Fibroblast of mammary gland (primary cell): ENCODE data around the gene DSCAML1.

Source experiments
- DNase-seq: peaks from one replicate; pipeline ENCODE4 v3.0.0-alpha.2; 2010; ENCODE audit warnings: low read depth
- H3K4me3 ChIP-seq: 2 replicates; pipeline ENCODE4 v1.5.1; 2011; ENCODE audit warnings: low read depth, mild to moderate bottlenecking, low read length, moderate library complexity; ENCODE audit not compliant: control insufficient read depth
- CTCF ChIP-seq: conservative IDR thresholded peaks from 2 replicates; pipeline ENCODE4 v1.5.1; 2011; ENCODE audit warnings: low read depth, low read length, inconsistent platforms; ENCODE audit not compliant: control insufficient read depth, insufficient read depth

DSCAML1 gene

GRCh38 chr11:117781627-117782026, 15.4 kb downstream of the DSCAML1 start:
- DNase-seq, result no peak
- TF ChIP-seq CTCF, result no peak
- no peak overlapping the region for H3K4me3 ChIP-seq

GRCh38 chr11:117780456-117780855, 16.6 kb downstream of the DSCAML1 start:
- DNase-seq, result no peak
- no peak for TF ChIP-seq CTCF
- no peak overlapping the region for H3K4me3 ChIP-seq

- no peak for DNase-seq
- no peak for TF ChIP-seq CTCF
- H3K4me3 ChIP-seq, result no peak overlapping the region
These were observed 22.5 kb downstream of the DSCAML1 start for GRCh38 chr11:117774553-117774952.

- no peak for TF ChIP-seq CTCF
- no peak for DNase-seq
- no peak overlapping the region for H3K4me3 ChIP-seq
These were observed 24.7 kb downstream of the DSCAML1 start for GRCh38 chr11:117772360-117772759.

GRCh38 chr11:117771841-117772240, 25.2 kb downstream of the DSCAML1 start:
- TF ChIP-seq CTCF, result no peak
- H3K4me3 ChIP-seq, result no peak overlapping the region
- no peak for DNase-seq

- no peak overlapping the region for H3K4me3 ChIP-seq
- no peak for DNase-seq
- no peak for TF ChIP-seq CTCF
These were observed 25.8 kb downstream of the DSCAML1 start for GRCh38 chr11:117771197-117771596.

GRCh38 chr11:117770061-117770460, 27.0 kb downstream of the DSCAML1 start:
- no peak for TF ChIP-seq CTCF
- no peak overlapping the region for H3K4me3 ChIP-seq
- no peak for DNase-seq
